ENCODE measurements around the gene TBPL2.
"Not testable (repeated sequence)": the region's sequence is repeated elsewhere in the genome, so short reads cannot be mapped to it uniquely, and the experiment has no call there.

TBPL2 gene

DNA sequence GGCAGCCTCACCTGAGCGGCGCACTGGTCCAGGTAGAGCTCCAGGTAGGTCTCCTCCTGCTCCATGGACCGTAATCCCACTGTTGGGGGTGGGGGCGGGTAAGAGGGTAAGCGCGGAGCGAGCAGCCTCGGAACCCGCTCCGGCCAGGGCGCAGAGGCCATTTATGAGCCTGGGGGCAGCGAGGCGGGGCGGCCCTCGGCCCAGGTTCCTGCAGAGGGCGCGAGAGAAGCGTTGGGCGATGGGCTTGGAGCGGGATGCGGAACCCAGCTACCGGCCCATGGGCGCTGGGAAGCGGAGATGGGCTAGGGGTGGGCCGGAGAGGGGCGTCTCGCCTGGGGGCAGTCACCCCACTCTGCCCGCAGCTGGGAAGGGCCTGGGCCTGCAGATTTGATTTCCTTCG is at the start of gene TBPL2:
Gene TBPL2, minus strand, starts transcription at position 232 of the 400 bp plus-strand sequence. Its CDS starts 167 bp downstream, at position 65.
- no peak for DNase-seq

DNA sequence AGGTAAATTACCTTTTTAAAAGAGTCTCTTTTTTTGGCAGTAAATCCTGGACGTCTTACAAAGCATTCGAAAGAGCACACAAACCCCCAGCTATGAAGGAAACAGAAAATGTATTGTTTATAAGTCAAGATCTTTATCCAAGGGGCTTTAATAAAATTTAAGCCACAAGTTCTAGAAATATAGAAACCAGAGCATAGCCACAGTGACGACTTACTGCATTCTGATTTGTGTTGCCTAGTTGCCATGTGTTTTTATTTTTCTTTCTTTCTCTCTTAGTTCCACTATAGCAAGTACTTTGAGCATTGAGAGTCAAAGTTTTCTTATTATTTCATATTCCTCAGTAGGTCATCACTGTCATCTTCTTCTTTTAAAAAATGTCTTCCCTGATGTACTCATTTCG is 47.8 kb upstream of the TBPL2 start:
- DNase-seq: no peak

DNA sequence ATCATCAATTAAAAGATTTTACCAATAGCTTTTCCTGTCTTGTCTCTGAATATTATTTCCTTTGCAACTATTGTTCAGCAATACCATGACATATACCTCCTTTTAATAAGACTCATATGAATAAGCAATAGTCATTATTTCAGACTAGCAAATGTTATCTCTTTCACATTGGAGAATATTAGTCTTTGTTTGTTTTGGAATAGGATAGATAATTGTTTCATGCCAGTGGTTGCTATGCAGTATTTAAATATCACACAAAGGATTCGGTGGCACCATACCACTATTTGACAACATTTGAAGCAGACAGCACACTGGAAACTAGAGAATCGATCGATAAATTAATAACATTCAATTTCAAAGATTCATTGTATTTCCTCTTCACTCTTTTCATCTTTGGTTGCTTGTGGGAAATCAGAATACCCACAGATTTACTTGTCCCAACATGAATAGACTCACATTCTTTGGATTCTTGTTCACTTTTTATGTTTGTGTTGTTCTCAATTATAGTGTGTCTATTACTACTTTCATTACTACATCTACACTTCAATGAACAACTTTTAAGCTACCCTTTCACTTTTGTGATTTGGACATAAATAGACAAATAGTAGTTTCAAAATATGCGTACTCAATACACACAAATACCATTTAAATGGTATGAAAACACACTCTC is 42.7 kb upstream of the TBPL2 start:
- DNase-seq: no peak

- no peak for DNase-seq
Measured at GRCh38 chr14:55481769-55482168, 41.4 kb upstream of the TBPL2 start.

DNA sequence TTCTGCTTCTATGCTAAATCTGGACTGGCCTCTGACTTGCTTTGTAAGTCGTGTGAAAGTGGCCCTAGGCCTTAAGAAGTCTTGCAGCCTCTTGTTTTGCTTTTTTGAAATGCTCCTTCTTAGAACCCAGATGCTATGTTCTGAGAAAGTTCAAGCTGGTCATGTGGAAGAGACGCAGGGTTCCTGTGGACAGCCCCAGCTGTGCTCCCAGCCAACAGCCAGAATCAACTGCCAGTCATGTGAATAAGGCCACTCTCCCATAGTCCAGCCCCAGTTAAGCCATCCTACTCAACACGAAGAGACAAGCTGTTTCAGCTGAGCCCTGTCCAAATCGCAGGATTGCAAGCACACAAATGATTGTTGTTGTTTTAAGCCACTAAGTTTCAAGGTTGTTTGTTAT is 37.3 kb upstream of the TBPL2 start:
- DNase-seq: no peak

DNA sequence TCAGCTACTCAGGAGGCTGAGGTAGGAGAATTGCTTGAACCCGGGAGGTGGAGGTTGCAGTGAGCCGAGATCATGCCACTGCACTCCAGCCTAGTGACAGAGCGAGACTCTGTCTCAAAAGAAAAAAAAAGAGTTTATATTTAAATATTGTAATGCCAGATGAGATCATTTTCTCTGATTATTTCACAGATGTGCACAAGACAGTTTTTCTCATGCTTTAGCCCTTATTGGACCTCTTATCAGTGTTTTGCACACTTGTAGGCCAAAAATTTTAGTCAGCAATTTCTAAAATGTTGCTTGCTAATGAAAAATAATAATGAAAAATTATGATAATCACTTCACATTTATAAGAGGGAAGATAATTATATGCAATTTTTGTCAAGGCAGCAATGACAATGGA is 36.0 kb upstream of the TBPL2 start:
- not testable (repeated sequence) for DNase-seq

DNA sequence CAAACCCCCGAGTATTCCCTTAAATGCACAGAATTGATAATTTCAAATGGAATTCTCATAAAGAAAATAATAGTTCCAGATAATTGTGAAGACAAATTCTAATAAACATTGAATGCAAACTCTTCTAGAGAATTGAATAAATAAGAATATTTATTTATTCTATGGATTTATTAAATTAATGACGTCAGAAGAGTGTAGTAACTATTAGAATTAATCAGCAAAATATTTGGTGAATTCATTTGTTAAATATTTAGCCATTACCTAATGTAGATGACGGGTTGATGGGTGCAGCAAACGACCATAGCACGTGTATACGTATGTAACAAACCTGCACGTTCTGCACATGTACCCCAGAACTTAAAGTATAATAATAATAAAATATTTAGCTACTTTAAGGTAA is 33.4 kb upstream of the TBPL2 start:
- no peak for DNase-seq

DNA sequence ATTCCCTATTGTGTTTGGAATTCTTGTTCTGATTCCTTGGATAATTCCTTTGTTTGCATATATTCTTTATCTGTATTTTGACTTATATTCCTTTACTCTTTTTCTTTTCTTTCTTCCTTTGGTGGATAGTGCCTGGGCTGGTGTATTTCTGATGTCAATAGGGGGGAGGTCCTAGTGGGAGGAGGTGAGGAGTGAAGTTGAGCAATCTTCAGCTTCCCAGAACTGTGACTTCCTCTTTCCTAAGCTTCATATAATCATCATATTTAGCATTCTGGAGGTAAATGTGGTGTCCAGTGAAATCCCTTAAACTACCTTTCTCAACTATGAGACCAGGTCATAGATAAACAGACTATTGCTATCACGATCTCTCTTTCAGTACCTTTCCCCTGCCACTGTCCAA is 29.6 kb upstream of the TBPL2 start:
- no peak for DNase-seq

DNA sequence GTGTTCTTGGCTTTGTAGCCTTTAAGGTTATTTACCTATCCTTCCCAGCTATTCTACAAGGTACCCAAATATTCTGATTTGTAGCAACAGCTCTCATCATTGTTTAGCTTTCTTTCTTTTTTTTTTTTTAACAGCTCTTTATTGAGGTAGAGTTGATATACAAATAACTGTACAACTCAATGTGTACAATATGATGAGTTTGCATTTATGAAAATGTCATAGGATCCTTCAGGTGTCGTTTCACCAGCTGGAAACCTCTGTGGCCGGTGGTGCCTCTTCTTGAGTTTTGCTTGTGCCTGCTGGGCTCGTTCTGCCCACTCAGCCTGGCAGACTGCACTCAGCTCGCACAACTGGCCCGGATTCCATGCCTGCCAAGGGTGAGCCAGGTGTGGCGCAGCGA is 26.9 kb upstream of the TBPL2 start:
- DNase-seq: no peak

DNA sequence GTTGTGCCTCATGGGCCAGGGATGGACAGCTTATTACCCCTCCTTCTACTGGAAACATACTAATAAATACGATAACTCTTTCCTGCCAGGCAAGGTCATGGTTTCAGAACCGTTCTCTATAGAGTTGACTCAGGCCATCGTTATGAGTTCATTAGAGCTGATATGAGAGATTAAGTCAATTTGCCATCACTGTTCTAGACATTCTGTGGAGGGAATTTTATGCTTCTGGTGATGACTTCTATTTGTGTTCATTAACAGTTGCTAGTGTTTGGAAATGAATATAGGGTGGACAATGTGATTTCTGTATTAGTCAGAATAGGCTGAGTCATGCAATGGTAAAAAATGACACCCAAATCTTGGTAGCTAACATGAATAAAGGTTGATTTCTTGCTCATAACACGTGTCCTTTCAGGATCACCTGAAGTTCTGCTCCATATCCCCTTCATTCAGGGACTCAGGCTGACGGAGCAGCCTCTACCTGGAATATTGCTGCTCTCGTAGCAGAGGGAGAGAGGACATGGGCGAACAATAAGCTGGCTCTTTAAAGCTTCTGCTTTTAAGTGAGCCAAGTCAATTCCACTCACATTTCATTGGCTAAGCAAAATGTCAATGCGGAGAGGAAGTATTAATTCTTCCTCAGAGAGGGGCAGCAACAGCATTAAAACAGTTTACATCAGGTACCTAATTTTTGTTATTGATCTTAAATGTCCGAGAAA is 18.5 kb upstream of the TBPL2 start:
- DNase-seq: no peak

DNA sequence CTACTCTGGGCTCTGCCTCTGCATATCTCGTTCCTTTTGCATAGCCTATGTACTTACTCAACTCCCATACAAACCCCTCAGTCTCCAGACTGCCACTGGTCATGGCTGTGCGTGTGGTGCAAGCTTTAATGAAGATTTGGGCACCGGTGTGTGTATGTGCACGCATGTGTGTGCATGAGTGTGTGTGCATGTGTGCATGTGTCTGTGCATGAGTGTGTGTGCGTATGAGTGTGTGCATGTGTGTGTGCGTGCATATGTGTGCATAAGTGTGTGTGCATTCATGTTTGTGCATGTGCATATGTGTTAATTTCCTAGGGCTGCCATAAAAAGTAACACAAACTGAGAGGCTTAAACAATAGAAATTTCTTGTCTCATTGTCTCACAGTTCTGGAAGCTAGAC is 17.1 kb upstream of the TBPL2 start:
- DNase-seq: no peak

DNA sequence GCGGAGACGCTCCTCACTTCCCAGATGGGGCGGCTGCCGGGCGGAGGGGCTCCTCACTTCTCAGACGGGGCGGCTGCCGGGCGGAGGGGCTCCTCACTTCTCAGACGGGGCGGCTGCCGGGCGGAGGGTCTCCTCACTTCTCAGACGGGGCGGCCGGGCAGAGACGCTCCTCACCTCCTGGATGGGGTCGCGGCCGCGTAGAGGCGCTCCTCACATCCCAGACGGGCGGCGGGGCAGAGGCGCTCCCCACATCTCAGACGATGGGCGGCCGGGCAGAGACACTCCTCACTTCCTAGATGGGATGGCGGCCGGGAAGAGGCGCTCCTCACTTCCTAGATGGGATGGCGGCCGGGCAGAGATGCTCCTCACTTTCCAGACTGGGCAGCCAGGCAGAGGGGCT is 16.0 kb upstream of the TBPL2 start:
- not testable (repeated sequence) for DNase-seq

DNA sequence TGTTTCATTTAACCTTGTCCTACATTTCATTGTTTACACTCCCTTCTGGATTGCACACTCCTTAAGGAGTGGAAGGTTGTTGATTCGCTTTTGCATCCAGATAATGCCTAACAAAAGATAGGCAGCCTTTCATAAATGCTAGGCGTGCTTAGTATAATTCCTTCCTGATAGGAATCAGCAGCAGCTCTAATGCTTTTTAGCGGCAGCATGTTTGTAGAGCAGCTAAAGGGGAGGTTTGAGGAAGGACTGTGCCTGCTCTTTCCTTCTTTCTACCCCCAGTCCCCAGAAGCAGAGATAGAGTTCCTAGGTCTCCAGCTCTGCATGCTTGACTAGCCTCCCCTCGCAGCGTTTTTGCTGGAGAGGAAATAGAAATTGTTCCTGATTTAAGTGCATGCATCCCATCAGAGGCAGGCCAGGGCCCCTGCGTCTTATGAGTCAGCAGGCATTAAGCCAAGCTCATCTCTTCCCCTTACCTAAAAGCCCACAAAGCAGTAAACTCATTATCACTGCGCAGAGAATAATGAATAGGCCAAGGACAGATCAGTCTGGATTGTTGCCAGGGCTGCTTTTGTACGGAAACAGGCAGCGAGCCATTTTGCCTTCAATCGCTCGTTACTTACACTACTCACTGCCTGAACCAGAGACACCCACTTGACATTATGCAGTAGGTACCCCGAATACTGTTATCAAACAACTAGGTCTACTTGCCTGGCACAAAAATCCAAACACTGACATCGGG is 14.0 kb upstream of the TBPL2 start:
- peak; percentile 83 to 87 for DNase-seq

GRCh38 chr14:55451950-55452349 is 11.5 kb upstream of the TBPL2 start:
- no peak for DNase-seq

GRCh38 chr14:55451398-55451797 is 11.0 kb upstream of the TBPL2 start:
- DNase-seq: no peak

DNA sequence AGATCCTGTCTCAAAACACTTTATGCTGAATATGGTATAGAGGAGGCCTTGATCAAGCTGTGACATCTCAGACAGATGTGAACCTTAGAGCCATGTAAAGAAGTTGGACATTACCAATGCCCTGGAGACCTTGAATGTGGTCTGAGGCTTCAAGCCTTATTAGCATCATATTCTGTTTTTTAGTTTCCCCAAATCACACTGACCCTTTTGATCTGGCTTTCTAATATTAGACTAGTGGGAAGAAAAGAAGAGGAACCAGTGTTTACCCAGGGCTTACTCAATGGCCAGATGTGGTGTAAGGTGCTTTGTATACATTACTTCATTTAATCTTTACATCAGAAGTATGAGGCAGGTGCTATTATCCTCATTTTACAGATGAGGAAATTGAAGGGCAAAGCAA is 10.6 kb upstream of the TBPL2 start:
- no peak for DNase-seq

- DNase-seq: no peak
Measured at GRCh38 chr14:55450539-55450938, 10.1 kb upstream of the TBPL2 start.

DNA sequence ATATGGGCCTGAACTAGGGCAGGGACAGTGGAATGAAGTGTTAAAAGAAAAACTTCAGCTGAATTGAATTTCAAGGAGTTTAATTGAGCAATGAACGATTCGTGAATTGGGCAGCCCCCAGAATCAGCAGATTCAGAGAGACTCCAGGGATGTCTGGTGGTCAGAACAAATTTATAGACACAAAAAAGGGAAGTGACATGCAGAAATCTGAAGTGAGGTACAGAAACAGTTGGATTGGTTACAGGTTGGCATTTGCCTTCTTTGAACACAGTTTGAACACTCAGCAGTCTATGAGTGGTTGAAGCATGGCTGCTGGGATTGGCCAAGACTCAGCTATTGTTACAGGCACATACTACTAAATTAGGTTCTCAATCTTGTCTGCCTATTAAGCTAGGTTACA is 9.7 kb upstream of the TBPL2 start:
- no peak for DNase-seq

DNA sequence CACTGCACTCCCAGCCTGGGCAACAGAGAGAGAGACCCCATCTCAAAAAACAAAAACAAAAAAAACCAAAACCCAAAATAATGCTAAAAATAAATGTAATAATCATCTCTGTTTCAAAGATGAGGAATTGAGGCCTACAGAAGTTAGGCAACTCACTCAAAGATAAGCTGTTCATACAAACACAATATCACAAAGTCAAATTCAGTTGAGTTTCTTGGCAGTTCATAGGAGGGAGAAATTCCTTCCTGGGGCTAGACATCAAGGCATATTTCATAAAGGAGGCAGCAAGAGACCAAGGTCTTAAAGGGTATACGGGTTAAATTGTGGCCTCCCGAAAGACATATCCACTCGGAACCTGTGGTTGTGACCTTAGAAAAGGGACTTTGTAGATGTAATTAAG is 8.7 kb upstream of the TBPL2 start:
- DNase-seq: no peak

DNA sequence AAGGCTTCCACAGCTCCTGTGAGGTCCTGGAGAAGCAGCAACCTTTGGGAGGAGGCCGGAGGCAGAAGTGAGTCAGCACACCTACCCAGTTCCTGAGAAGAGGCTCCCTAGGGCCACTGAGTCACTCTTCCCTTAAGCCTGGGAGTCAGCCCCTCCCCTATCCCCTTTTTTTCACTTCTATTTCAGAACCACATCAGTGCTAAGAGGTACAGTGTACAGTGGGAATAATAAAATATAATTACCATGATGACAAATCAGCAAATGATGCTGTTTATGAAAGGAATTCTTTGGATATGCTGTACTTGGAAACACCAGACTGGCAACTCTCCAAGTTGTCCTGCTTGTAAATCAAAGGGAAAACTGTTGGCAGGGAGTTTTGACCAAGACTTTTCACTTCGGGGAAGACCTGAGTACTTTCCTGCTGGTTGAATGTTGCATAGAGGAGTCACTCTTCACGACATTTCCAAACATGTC is 7.8 kb upstream of the TBPL2 start:
- no peak for DNase-seq

DNA sequence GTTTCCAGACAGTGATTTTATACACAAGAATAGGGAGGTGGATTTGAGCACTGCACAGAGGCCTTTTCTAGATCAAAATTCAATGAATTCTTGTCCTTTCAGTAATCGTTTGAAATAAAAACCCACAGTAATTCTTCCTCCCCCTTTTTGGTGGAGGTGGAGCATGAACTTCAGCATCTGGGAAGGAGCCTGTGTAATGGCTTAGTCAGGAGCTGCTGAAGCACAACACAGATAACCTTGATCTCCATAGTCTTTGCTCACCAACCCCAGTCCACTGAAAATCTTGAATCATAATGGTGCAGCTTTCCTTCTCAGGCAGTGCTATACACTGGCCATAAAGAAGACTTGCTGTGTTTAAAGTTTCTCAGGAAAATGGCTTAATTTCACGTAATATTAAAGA is 6.4 kb upstream of the TBPL2 start:
- no peak for DNase-seq

DNA sequence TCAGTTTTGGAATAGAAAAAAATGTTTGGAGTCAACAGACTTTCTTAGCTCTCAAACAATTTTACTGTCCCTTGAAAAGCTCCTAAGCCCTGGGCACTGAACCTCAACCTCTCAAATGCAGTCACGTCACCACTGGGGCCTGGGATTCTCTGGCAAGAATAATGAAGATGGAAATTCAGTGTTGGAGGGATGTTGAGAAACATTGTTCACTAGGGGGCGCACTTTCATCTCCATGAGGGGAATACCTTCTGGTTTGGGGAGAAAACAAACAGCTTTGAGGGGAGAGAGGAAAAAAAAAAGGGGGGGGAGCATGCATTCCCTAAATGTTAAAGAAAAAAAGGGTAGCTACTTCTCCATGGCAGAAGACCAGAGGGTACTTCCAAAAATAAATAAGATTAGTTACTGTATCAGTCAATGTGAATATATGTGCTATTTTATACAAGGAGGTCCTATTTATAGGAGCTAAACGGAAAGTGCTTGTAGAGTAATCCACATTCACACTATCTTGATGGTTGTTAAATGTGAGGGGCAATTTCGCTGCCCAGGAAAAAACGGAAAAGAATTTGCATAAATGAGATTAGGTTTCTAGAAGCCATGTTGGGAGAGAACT is 5.8 kb upstream of the TBPL2 start:
- peak; percentile 76 to 88 for DNase-seq

DNA sequence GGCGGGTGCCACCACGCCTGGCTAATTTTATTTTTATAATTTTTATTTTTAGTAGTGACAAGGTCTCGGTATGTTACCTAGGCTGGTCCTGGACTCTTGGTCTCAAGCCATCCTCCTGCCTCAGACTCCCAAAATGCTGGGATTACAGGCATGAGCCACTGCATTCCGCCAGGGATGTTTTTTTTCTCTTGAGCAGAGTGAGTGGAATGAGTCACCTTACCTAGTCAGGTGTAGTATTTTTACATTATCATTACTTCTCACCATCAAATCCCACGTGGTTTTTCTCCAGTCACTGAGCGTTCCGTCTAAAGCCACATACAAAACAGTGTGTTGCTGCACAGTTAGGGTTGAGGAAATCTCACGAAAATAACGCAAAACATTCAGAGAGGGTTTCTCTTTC is 870 bp upstream of the TBPL2 start:
- no peak for DNase-seq
